Endothelial cell of umbilical vein (primary cell): Measurements from ENCODE around the gene MYO1B. TPM values are rescaled to one million over a fixed set of nuclear protein-coding genes. Genes with fewer than 3 reads are reported as not detected.

Source experiments
- Bru-seq: library from RNA; stranded (reverse); fragments of 400-500 nt; gene quantifications from one replicate; lab custom pipeline; 2021; lab: Mats Ljungman, UMichigan
- BruChase-seq, 2 experiments: library from RNA; stranded (reverse); fragments of 400-500 nt; gene quantifications; one replicate each; lab custom pipeline; 2021; lab: Mats Ljungman, UMichigan
- BruUV-seq: library from RNA; stranded (reverse); fragments of 400-500 nt; replicated peaks from 2 replicates; lab custom pipeline; 2021; lab: Mats Ljungman, UMichigan
- CTCF ChIA-PET: fragments of 300-600, 350-600 bp; sonication (Branson Sonifier 250); formaldehyde crosslinking; loops from one replicate; lab custom pipeline; 2021; ENCODE audit warnings: antibody characterized with exemption, inconsistent platforms; lab: Charles Lee
- POLR2A ChIA-PET: fragments of 300-600, 350-600 bp; sonication (Branson Sonifier 250); formaldehyde crosslinking; loops from one replicate; lab custom pipeline; 2021; ENCODE audit warnings: antibody characterized with exemption, inconsistent platforms; lab: Charles Lee
- DNase-seq: peaks from one replicate; pipeline ENCODE4 v3.0.0-alpha.2; 2011; ENCODE audit warnings: low read depth, low spot score
- FAIRE-seq: peaks from 2 replicates; lab custom pipeline; 2011; peaks lifted over from hg19 to GRCh38; lab: Jason Lieb, UNC
- H2AFZ ChIP-seq: 2 replicates; pipeline ENCODE4 v1.6.0; 2012; ENCODE audit warnings: low read depth, low read length, control low read depth, inconsistent platforms
- H3K27ac ChIP-seq: 2 replicates; pipeline ENCODE4 v1.5.1; 2011; ENCODE audit warnings: low read depth, mild to moderate bottlenecking, control low read depth, low read length, moderate library complexity; ENCODE audit not compliant: insufficient read depth
- H3K27me3 ChIP-seq, 2 experiments: 2 replicates each; pipeline versions ENCODE4 v1.6.0 to v1.6.1; 2011; ENCODE audit warnings: low read length in 2 of 2, mixed read lengths in 1 of 2; ENCODE audit not compliant: control insufficient read depth in 2 of 2, insufficient read depth in 2 of 2
- H3K36me3 ChIP-seq, 2 experiments: 2 replicates in 1 of 2; 3 replicates in 1 of 2; pipeline ENCODE4 v1.5.1; 2011; ENCODE audit warnings: low read length in 2 of 2, mild to moderate bottlenecking in 1 of 2, moderate library complexity in 1 of 2; ENCODE audit not compliant: control insufficient read depth in 2 of 2, insufficient read depth in 2 of 2; ENCODE audit errors: extremely low read depth in 1 of 2
- H3K4me1 ChIP-seq: 3 replicates; pipeline ENCODE4 v1.5.1; 2011; ENCODE audit warnings: mild to moderate bottlenecking, low read length; ENCODE audit not compliant: control insufficient read depth, insufficient read depth; ENCODE audit errors: extremely low read depth
- H3K4me2 ChIP-seq: 2 replicates; pipeline ENCODE4 v1.6.1; 2011; ENCODE audit warnings: low read length, control low read depth, mixed read lengths; ENCODE audit not compliant: insufficient read depth
- H3K4me3 ChIP-seq, 3 experiments: fragments of 200-600 bp in 1 of 3; sonication (generic), shearing (Covaris generic) in 1 of 3; replicated peaks in 1 of 3; 2 replicates each; pipeline ENCODE4 v1.5.1; 2011 to 2016; ENCODE audit warnings: control low read depth in 3 of 3, low read length in 3 of 3, mild to moderate bottlenecking in 2 of 3, inconsistent platforms in 1 of 3, low read depth in 1 of 3, moderate library complexity in 1 of 3; ENCODE audit not compliant: insufficient read depth in 1 of 3
- H3K79me2 ChIP-seq: 2 replicates; pipeline ENCODE4 v1.6.0; 2012; ENCODE audit warnings: low read length, inconsistent platforms; ENCODE audit not compliant: control insufficient read depth, insufficient read depth
- H3K9ac ChIP-seq: replicated peaks from 2 replicates; pipeline ENCODE3; 2011; ENCODE audit warnings: low read length, control low read depth; ENCODE audit not compliant: insufficient read depth; ENCODE audit errors: extremely low read depth
- H3K9me1 ChIP-seq: replicated peaks from 3 replicates; pipeline ENCODE4 v1.6.0; 2011; ENCODE audit warnings: mild to moderate bottlenecking, low read length; ENCODE audit not compliant: control insufficient read depth, insufficient read depth; ENCODE audit errors: extremely low read depth
- H3K9me3 ChIP-seq: replicated peaks from 2 replicates; pipeline ENCODE4 v1.5.1; 2012; ENCODE audit warnings: low read length, inconsistent platforms; ENCODE audit not compliant: control insufficient read depth, insufficient read depth
- H4K20me1 ChIP-seq: replicated peaks from 2 replicates; pipeline ENCODE3; 2011; ENCODE audit warnings: mild to moderate bottlenecking, low read length; ENCODE audit not compliant: control insufficient read depth, insufficient read depth; ENCODE audit errors: extremely low read depth
- EZH2 ChIP-seq: IDR thresholded peaks from 2 replicates; pipeline ENCODE4 v1.6.1; 2012; ENCODE audit warnings: borderline replicate concordance, low read depth, mild to moderate bottlenecking, moderate library complexity, low read length, inconsistent platforms; ENCODE audit not compliant: severe bottlenecking
- FOS ChIP-seq: IDR thresholded peaks from 2 replicates; pipeline ENCODE4 v1.6.1; 2011; ENCODE audit warnings: mild to moderate bottlenecking, low read length, moderate library complexity, borderline replicate concordance; ENCODE audit not compliant: insufficient read depth
- GATA2 ChIP-seq: IDR thresholded peaks from 2 replicates; pipeline ENCODE4 v1.7.0; 2011; ENCODE audit warnings: low read depth, mild to moderate bottlenecking, moderate library complexity, mixed read lengths, low read length; ENCODE audit not compliant: insufficient read length, insufficient read depth
- JUN ChIP-seq: IDR thresholded peaks from 2 replicates; pipeline ENCODE4 v1.6.1; 2011; ENCODE audit warnings: borderline replicate concordance, low read depth; ENCODE audit not compliant: insufficient read length, insufficient read depth
- POLR2A ChIP-seq: IDR thresholded peaks from 2 replicates; pipeline ENCODE4 v1.6.1; 2012; ENCODE audit warnings: low read depth, mild to moderate bottlenecking, control low read depth, low read length
- POLR2AphosphoS5 ChIP-seq: IDR thresholded peaks from 2 replicates; pipeline ENCODE4 v1.6.1; 2012; ENCODE audit warnings: low read depth, mild to moderate bottlenecking, control low read depth, low read length, moderate library complexity; ENCODE audit not compliant: insufficient read depth
- dilution Hi-C: fragments of 300-500 bp; cut with MboI; formaldehyde crosslinking; loops from one replicate; pipeline ENCODE4 v1.15.0; 2019; ENCODE audit warnings: low sequenced_read_pairs; ENCODE audit not compliant: extremely low pct_ligation_motif_present
- intact Hi-C: fragments of 100-400 bp; cut with micrococcal nuclease; formaldehyde crosslinking; loops from one replicate; pipeline ENCODE4 v1.10.0; 2022
- long read RNA-seq: library from polyadenylated mRNA; stranded (forward); transcript quantifications from one replicate; pipeline ENCODE4 v2.0.0, GENCODE V29; 2021
- polyA minus RNA-seq, 3 experiments: library from RNA; depleted of rRNA, polyadenylated mRNA; stranded (reverse); fragments of >200 nt; gene quantifications; 1 replicate in 1 of 3; 2 replicates in 2 of 3; pipeline ENCODE4 v1.2.3, GENCODE V29; 2011
- polyA plus RNA-seq, 4 experiments: library from polyadenylated mRNA; depleted of rRNA in 3 of 4; stranded (reverse) in 3 of 4; unstranded in 1 of 4; fragments of >200 nt; gene quantifications; 2 replicates each; pipeline versions ENCODE4 v1.2.1 to v1.2.3, GENCODE V29; 2011 to 2012; ENCODE audit warnings: missing spikeins in 1 of 4
- total RNA-seq: library from RNA; stranded (reverse); gene quantifications from 2 replicates; pipeline ENCODE4 v1.2.3, GENCODE V29; 2021
- TF ChIP-seq, protein P1 (sequence below), 2 donors: IDR thresholded peaks; 1 replicate in 1 of 2; 2 replicates in 1 of 2; pipeline ENCODE4 v1.5.1; 2011; ENCODE audit warnings: low read length in 2 of 2, mild to moderate bottlenecking in 2 of 2, moderate library complexity in 2 of 2, control low read depth in 1 of 2, inconsistent platforms in 1 of 2, low read depth in 1 of 2; ENCODE audit not compliant: insufficient read depth in 1 of 2; ENCODE audit errors: extremely low read depth in 1 of 2

MYO1B gene
- total RNA-seq (51.1 and 55.4 TPM in 2 replicates), polyA plus RNA-seq (6.4 and 8.7 TPM in 2 replicates), polyA minus RNA-seq (33.6 and 34.5 TPM in 2 replicates), Bru-seq, nascent RNA (percentile 84 among the genes with signal in this experiment), BruChase-seq, experiment 1, labeled RNA remaining after a 6-hour chase (percentile 80 among the genes with signal in this experiment), BruChase-seq, experiment 2, labeled RNA remaining after a 2-hour chase (percentile 74 among the genes with signal in this experiment)
- 10.4 and 11.4 TPM in 2 replicates for polyA plus RNA-seq (2011; cell fraction: cytosol; rRNA removed)
- polyA plus RNA-seq (2011; cell fraction: nucleus; rRNA removed), result 25.9 and 36.1 TPM in 2 replicates
- polyA plus RNA-seq (2012), result 13.4 and 31.5 TPM in 2 replicates
- 6.7 TPM for polyA minus RNA-seq (2011; cell fraction: cytosol; rRNA and poly(A)+ RNA removed)
- polyA minus RNA-seq (2011; cell fraction: nucleus; rRNA and poly(A)+ RNA removed), result 62.8 and 97.2 TPM in 2 replicates
- long read RNA-seq, full-length matches to known transcripts, result 57 of 110 reads
- long read RNA-seq, partial matches to known transcripts, result 17 of 110 reads
- long read RNA-seq, other reads (novel, unspliced or antisense), result 36 of 110 reads

DNA sequence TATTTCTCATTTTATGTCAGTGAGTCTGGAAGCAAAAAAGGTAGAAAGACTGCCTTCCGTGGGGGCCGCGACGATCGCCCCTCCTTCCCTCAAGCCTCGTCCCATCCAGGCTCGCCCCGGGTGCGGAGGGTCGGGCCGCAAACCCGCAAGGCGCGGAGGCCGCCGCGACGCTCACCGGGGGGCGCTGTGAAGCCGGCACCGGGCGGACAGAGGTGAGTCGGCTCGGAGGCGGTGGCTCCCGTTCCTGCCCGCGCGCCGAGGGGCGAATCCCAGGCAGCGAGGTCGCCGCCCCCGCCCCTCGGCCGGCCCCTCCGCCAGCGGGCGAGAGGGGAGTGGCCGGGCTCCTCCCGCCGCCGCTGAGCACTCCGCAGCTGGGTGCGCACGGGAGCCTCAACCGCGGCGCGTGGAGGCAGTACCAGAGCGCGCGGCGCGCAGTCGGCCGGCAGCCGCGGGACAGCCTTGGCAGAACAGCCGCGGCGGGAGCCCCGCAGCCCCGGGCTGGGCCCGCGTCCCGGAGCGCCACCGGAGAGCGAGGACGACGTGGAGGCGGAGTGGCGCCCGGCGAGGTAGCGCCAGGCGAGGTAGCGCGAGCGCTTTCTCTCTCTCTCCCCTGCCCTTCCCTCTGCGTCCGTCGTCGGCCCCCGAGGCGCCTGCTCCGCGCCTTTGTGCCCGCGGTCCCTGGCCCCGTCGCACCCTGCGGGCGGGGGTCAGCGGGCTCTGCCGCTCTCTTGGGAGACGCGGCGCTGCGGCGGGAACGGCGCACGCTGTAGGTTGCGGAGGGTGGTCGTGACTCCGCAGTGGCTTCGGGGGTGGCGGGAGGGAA is at the start of gene MYO1B:
MYO1B (plus strand) TSS at position 359 of the 823 bp plus-strand sequence. CDS start 31,492 bp downstream, outside the sequence.
- intact Hi-C loops, result loop anchor here (1.0 kb wide), 3 partner anchors 27 to 256 kb away; no protein-coding TSS in a partner anchor
- Histone ChIP-seq H3K4me2 (peak within 1 kb of the TSS; percentile 84), H3K9me1 (no peaks in the 10 kb centered on the region), H4K20me1 (peaks cover 2% of the 10 kb centered on the region), H3K9ac (peak within 1 kb of the TSS; percentile 87), H2AFZ (peak within 1 kb of the TSS; percentile 88), H3K4me1 (peaks cover 21% of the 10 kb centered on the region), H3K27ac (peak within 1 kb of the TSS; percentile 85), H3K27me3 (no peaks in the 10 kb centered on the region), H3K9me3 (no peaks in the 10 kb centered on the region), H3K4me3 (peak within 1 kb of the TSS; percentile 56 to 78 (median 78)), H3K36me3 (no peaks in the 10 kb centered on the region), H3K79me2 (peaks cover 22% of the 10 kb centered on the region)
- dilution Hi-C loops, result no loop called here
- DNase-seq, result peak; percentile 68
- no peak for TF ChIP-seq GATA2
- peak; percentile 57 for TF ChIP-seq POLR2A
- TF ChIP-seq, protein P1, sequence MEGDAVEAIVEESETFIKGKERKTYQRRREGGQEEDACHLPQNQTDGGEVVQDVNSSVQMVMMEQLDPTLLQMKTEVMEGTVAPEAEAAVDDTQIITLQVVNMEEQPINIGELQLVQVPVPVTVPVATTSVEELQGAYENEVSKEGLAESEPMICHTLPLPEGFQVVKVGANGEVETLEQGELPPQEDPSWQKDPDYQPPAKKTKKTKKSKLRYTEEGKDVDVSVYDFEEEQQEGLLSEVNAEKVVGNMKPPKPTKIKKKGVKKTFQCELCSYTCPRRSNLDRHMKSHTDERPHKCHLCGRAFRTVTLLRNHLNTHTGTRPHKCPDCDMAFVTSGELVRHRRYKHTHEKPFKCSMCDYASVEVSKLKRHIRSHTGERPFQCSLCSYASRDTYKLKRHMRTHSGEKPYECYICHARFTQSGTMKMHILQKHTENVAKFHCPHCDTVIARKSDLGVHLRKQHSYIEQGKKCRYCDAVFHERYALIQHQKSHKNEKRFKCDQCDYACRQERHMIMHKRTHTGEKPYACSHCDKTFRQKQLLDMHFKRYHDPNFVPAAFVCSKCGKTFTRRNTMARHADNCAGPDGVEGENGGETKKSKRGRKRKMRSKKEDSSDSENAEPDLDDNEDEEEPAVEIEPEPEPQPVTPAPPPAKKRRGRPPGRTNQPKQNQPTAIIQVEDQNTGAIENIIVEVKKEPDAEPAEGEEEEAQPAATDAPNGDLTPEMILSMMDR (IDR thresholded peaks at IDR 0.05; ENCODE audit: extremely low read depth in 1 of 2, insufficient read depth in 1 of 2, low read depth in 1 of 2, low read length in 2 of 2), result peak; percentile 57
- TF ChIP-seq JUN, result no peak
- TF ChIP-seq POLR2AphosphoS5, result peak; percentile 35
- no peak for TF ChIP-seq EZH2
- TF ChIP-seq FOS, result peak; percentile 22
- FAIRE-seq, result no peak
- BruUV-seq, result no TSS peak
- ChIA-PET CTCF (interaction anchor here (1.0 to 1.3 kb wide), 3 partner anchors 80 to 193 kb away, joined by 3 to 4 read pairs (median 3); no protein-coding TSS in a partner anchor), POLR2A (no interaction called here)
